ENCODE measurements around the gene USP32.
"Not testable (repeated sequence)": the region's sequence is repeated elsewhere in the genome, so short reads cannot be mapped to it uniquely, and the experiment has no call there.

Gene USP32

GRCh38 chr17:60351012-60351695 is 40.8 kb downstream of the USP32 start:
- Mint-ChIP-seq H3K4me3 (no peak overlapping the region), H3K27me3 (no peaks in the 10 kb centered on the region), H3K36me3 (peaks cover 4 to 12% of the 10 kb centered on the region in 2 donors), H3K4me1 (peaks cover 11 to 28% of the 10 kb centered on the region in 2 donors), H3K9me3 (no peaks in the 10 kb centered on the region), H3K27ac (no peak overlapping the region)
- ATAC-seq (replicated peaks) (no peak), DNase-seq (no peak)

DNA sequence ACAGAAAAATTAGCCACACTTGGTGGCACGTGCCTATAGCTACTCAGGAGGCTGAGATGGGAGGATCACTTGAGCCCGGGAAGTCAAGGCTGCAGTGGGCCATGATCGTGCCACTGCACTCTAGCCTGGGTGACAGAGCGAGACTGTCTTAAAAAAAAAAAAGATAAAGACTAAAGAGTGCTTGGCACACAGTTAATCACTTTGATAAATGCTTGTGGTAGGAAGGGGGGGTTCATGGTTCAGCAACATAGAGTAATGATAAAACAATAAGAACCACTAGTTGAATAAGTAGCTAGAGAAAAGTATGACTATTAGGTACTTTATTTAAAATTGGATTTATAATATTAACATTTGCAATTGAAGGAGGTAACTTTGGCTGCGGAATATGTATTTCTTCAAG is 43.3 kb downstream of the USP32 start:
- ATAC-seq (replicated peaks), result no peak
- Mint-ChIP-seq H3K27me3 (no peaks in the 10 kb centered on the region), H3K27ac (no peak overlapping the region), H3K9me3 (no peaks in the 10 kb centered on the region), H3K4me1 (peaks cover 6 to 17% of the 10 kb centered on the region in 2 donors), H3K36me3 (peaks cover 7 to 18% of the 10 kb centered on the region in 2 donors), H3K4me3 (no peak overlapping the region)
- DNase-seq, result no peak

DNA sequence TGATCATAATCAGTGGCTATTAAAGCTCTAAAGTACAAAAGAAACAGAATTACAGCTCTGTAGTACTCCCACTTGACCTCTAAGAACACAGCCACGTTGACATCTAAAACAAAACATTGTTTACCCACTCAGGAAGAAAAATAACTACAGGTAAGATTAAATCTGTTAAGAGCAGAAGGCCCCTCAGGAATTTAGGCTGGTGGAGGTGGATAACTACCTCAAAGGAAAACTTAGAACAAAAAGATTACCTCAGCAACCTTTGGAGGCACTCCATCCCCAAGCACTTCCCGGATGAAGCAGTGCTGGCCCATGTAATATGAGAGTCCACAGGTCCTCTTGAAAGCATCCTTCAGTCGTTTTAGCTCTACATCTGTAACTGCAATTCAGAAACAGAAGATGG is 46.7 kb downstream of the USP32 start:
- H3K9me3 Mint-ChIP-seq, result no peaks in the 10 kb centered on the region
- DNase-seq, result no peak
- peaks cover 6 to 14% of the 10 kb centered on the region in 2 donors for H3K4me1 Mint-ChIP-seq
- no peak for ATAC-seq (replicated peaks)
- no peaks in the 10 kb centered on the region for H3K27me3 Mint-ChIP-seq
- H3K36me3 Mint-ChIP-seq, result peaks cover 34 to 46% of the 10 kb centered on the region in 2 donors
- H3K27ac Mint-ChIP-seq, result no peak overlapping the region
- H3K4me3 Mint-ChIP-seq, result no peak overlapping the region

- H3K4me1 Mint-ChIP-seq, result peaks cover 6 to 14% of the 10 kb centered on the region in 2 donors
- not testable (repeated sequence) for H3K9me3 Mint-ChIP-seq; H3K27ac Mint-ChIP-seq; H3K27me3 Mint-ChIP-seq; H3K4me3 Mint-ChIP-seq; DNase-seq; ATAC-seq (replicated peaks)
- peaks cover 34 to 55% of the 10 kb centered on the region in 2 donors for H3K36me3 Mint-ChIP-seq
Measured at GRCh38 chr17:60342492-60342891, 49.4 kb downstream of the USP32 start.

DNA sequence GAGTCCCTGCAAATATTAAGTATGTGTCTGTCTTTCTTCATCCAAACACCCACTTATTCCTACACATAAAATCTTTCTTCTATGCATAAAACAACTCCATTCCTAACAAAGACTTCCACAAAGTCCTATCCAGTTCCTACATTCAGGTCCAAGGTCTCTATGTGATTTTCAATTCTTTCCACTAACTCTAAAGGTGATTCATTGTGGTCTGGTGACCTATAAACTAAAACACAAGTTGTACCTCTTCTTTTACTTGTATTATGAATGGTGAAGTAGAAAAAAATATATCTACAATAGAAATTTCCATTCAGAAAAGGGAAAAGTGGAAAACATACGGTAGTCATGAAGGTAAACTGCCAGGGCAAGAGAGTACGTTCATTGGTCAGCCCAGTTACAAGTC is 56.6 kb downstream of the USP32 start:
- H3K27me3 Mint-ChIP-seq, result no peaks in the 10 kb centered on the region
- no peaks in the 10 kb centered on the region for H3K9me3 Mint-ChIP-seq
- peak in 1 of 2 donors; percentile 10 for ATAC-seq (replicated peaks)
- no peak overlapping the region for H3K27ac Mint-ChIP-seq
- peaks cover 10 to 22% of the 10 kb centered on the region in 2 donors for H3K36me3 Mint-ChIP-seq
- DNase-seq, result no peak
- H3K4me1 Mint-ChIP-seq, result peaks cover 5 to 7% of the 10 kb centered on the region in 2 donors
- H3K4me3 Mint-ChIP-seq, result no peak overlapping the region

DNA sequence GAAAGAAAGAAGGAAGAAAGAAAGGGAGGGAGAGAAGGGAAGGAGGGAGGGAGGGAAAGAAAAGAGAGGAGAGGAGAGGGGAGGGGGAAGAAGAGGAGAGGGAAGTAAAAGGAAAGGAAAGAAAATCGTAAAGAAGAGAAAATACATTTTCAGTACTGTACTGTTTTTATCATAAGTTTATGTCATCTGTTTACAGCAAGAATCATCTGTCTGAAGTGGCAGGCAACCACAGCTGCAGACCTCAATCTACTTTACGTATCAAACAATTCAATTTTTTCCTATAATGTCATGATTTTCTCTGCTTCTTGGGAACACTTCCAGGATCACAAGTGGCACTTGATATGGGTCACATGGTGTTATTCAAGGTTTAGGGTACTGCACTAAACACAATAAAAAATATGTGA is 58.3 kb downstream of the USP32 start:
- DNase-seq (no peak), ATAC-seq (replicated peaks) (no peak)
- peaks cover 14 to 31% of the 10 kb centered on the region in 2 donors for H3K36me3 Mint-ChIP-seq
- H3K4me3 Mint-ChIP-seq, result no peak overlapping the region
- H3K27me3 Mint-ChIP-seq, result no peaks in the 10 kb centered on the region
- H3K27ac Mint-ChIP-seq, result no peak overlapping the region
- H3K4me1 Mint-ChIP-seq, result peaks cover 7% of the 10 kb centered on the region in 2 donors
- no peaks in the 10 kb centered on the region for H3K9me3 Mint-ChIP-seq

GRCh38 chr17:60333072-60333471 is 58.9 kb downstream of the USP32 start:
- H3K27ac Mint-ChIP-seq; H3K4me3 Mint-ChIP-seq; DNase-seq; H3K4me1 Mint-ChIP-seq; H3K27me3 Mint-ChIP-seq; ATAC-seq (replicated peaks); H3K9me3 Mint-ChIP-seq: not testable (repeated sequence)
- H3K36me3 Mint-ChIP-seq, result peaks cover 19 to 37% of the 10 kb centered on the region in 2 donors

GRCh38 chr17:60332574-60332973 is 59.4 kb downstream of the USP32 start:
- DNase-seq, result no peak
- H3K9me3 Mint-ChIP-seq, result no peaks in the 10 kb centered on the region
- H3K4me3 Mint-ChIP-seq, result no peak overlapping the region
- H3K36me3 Mint-ChIP-seq, result peaks cover 22 to 37% of the 10 kb centered on the region in 2 donors
- peaks cover 7% of the 10 kb centered on the region in 2 donors for H3K4me1 Mint-ChIP-seq
- no peak overlapping the region for H3K27ac Mint-ChIP-seq
- H3K27me3 Mint-ChIP-seq, result no peaks in the 10 kb centered on the region
- no peak for ATAC-seq (replicated peaks)

- H3K9me3 Mint-ChIP-seq, result no peaks in the 10 kb centered on the region
- DNase-seq (no peak), ATAC-seq (replicated peaks) (no peak)
- peaks cover 9 to 12% of the 10 kb centered on the region in 2 donors for H3K4me1 Mint-ChIP-seq
- no peak overlapping the region for H3K27ac Mint-ChIP-seq
- H3K36me3 Mint-ChIP-seq, result peaks cover 24 to 43% of the 10 kb centered on the region in 2 donors
- H3K27me3 Mint-ChIP-seq, result no peaks in the 10 kb centered on the region
- no peak overlapping the region for H3K4me3 Mint-ChIP-seq
Measured at GRCh38 chr17:60330731-60331130, 61.2 kb downstream of the USP32 start.

DNA sequence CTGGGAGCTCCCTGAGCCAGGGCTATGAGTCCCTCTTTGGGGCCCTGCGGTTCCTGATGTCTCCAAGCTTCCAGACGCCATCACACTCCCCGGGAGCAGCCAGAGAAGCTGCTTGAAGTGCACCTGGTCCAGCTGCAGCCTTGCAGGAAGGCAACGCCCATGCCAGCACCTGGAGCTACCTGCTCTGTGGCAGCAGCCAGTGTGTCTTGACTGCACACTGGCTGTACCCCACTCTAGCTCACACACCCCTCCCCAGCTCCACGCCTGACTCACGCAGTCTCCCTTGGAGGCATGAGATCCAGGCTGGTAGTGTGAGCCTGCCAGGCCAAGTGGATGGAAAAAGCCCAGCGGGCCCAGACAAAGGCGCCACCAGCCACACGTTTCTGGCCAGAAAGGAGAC is 63.3 kb downstream of the USP32 start:
- H3K27me3 Mint-ChIP-seq, result no peaks in the 10 kb centered on the region
- no peak overlapping the region for H3K27ac Mint-ChIP-seq
- DNase-seq (no peak), ATAC-seq (replicated peaks) (no peak)
- no peaks in the 10 kb centered on the region for H3K9me3 Mint-ChIP-seq
- no peak overlapping the region for H3K4me3 Mint-ChIP-seq
- H3K4me1 Mint-ChIP-seq, result peaks cover 5 to 8% of the 10 kb centered on the region in 2 donors
- H3K36me3 Mint-ChIP-seq, result peaks cover 29 to 43% of the 10 kb centered on the region in 2 donors

- Mint-ChIP-seq H3K4me1 (peaks cover 7 to 9% of the 10 kb centered on the region in 2 donors), H3K27me3 (no peaks in the 10 kb centered on the region), H3K9me3 (no peaks in the 10 kb centered on the region), H3K36me3 (peaks cover 28 to 43% of the 10 kb centered on the region in 2 donors), H3K4me3 (no peak overlapping the region), H3K27ac (no peak overlapping the region)
- no peak for DNase-seq
- no peak for ATAC-seq (replicated peaks)
Measured at GRCh38 chr17:60327901-60328273, 64.0 kb downstream of the USP32 start.

DNA sequence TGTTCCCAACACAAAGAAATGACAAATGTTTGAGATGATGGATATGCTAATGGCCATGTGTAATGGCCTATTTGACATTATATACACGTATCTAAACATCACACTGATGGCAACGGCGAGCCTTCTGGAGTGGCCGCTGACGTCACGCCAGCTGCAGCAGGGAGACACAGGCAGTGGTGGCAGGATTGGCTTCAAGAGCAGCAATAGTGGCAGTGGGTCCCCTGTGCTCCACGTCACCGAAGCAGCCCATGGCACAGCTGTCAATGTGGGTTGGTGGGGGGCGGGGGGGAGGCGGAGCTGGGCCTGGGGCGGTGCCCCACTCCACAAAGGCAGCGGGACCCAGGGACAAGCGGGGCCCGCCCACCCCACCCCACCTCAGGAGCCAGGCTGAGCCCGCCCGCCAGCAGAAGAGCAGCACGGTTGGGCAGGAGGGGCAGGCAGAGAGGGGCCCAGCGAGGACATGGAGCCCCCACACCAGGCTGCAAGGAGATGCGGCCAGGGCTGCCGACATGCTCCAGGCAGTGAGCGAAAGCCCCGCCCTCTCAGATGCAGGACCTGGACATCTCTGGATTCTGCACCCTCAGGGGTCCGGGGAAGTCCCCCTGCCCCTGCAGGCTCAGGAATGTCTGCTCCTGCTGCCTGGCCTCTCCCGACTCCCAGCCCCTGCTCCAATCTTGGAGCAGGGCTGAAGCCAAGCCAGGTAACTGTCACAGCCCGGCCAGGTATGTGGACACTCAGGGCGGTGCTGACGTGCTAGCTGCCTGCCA is 64.6 kb downstream of the USP32 start:
- DNase-seq, result no peak
- Mint-ChIP-seq H3K27me3 (no peaks in the 10 kb centered on the region), H3K9me3 (no peaks in the 10 kb centered on the region), H3K4me3 (no peak overlapping the region), H3K27ac (no peak overlapping the region), H3K36me3 (peaks cover 28 to 41% of the 10 kb centered on the region in 2 donors), H3K4me1 (peaks cover 7 to 9% of the 10 kb centered on the region in 2 donors)
- ATAC-seq (replicated peaks), result no peak

GRCh38 chr17:60326702-60327101 is 65.2 kb downstream of the USP32 start:
- Mint-ChIP-seq H3K27me3 (no peaks in the 10 kb centered on the region), H3K36me3 (peaks cover 28 to 41% of the 10 kb centered on the region in 2 donors), H3K4me3 (no peak overlapping the region), H3K27ac (no peak overlapping the region), H3K4me1 (peaks cover 7 to 11% of the 10 kb centered on the region in 2 donors), H3K9me3 (no peaks in the 10 kb centered on the region)
- no peak for DNase-seq
- no peak for ATAC-seq (replicated peaks)

- H3K4me1 Mint-ChIP-seq, result peaks cover 11 to 19% of the 10 kb centered on the region in 2 donors
- DNase-seq, result no peak
- H3K27ac Mint-ChIP-seq, result no peak overlapping the region
Measured at GRCh38 chr17:60325730-60326524, 66.0 kb downstream of the USP32 start.

More at GRCh38 chr17:60325730-60326524, 66.0 kb downstream of the USP32 start:
- no peak for ATAC-seq (replicated peaks)
- Mint-ChIP-seq H3K36me3 (peaks cover 24 to 41% of the 10 kb centered on the region in 2 donors), H3K27me3 (no peaks in the 10 kb centered on the region), H3K9me3 (no peaks in the 10 kb centered on the region), H3K4me3 (no peak overlapping the region)

Data from stimulated activated naive B cell treated with anti-CD40 and anti-IgM and Interleukin-4, amounts not matched to agents 10 μg/mL and 1 μg/mL and 100 μg/mL, for 72 hours (primary cell).